ENCODE data around the gene R3HDM4.

- no peak for TF ChIP-seq CTCF (IDR thresholded peaks at IDR 0.05)
- TF ChIP-seq POLR2A (IDR thresholded peaks at IDR 0.05) = no peak
- no peak for TF ChIP-seq EP300 (IDR thresholded peaks at IDR 0.05)
Measured at GRCh38 chr19:858868-859843, 53.9 kb downstream of the R3HDM4 start, which contains the start of gene CFD.
